GM13977 (cell line): ENCODE results near the gene LRRC14B.

Experiments
- DNase-seq: peaks from one replicate; pipeline ENCODE4 v3.0.0; 2012; ENCODE audit warnings: low spot score
- CTCF ChIP-seq: IDR thresholded peaks from 2 replicates; pipeline ENCODE4 v1.5.1; 2012; ENCODE audit warnings: mild to moderate bottlenecking, control low read depth; ENCODE audit not compliant: insufficient read depth; ENCODE audit errors: extremely low read depth, missing control alignments
- in situ Hi-C: fragments of 300-500 bp; cut with MboI; formaldehyde crosslinking; loops from one replicate; pipeline ENCODE4 v1.12.0; 2022; ENCODE audit warnings: low sequenced_read_pairs, low pct_unique_long_range_greater_than_20kb, mixed read lengths, inconsistent platforms; ENCODE audit not compliant: unreplicated experiment

The LRRC14B gene

GRCh38 chr5:204966-205670 lies 13.8 kb downstream of the LRRC14B start:
- no peak for TF ChIP-seq CTCF
- DNase-seq, result no peak
- in situ Hi-C loops, result no loop called here

- in situ Hi-C loops, result no loop called here
- no peak for TF ChIP-seq CTCF
- no peak for DNase-seq
These were observed 15.1 kb downstream of the LRRC14B start for GRCh38 chr5:206406-206805.

- peak; percentile 14 for DNase-seq
- in situ Hi-C loops, result no loop called here
- no peak for TF ChIP-seq CTCF
These were observed 15.7 kb downstream of the LRRC14B start for GRCh38 chr5:206927-207536.

GRCh38 chr5:207599-207998 lies 16.3 kb downstream of the LRRC14B start:
- in situ Hi-C loops, result no loop called here
- TF ChIP-seq CTCF, result no peak
- DNase-seq, result no peak

GRCh38 chr5:208449-209114 lies 17.3 kb downstream of the LRRC14B start:
- no peak for DNase-seq
- in situ Hi-C loops, result no loop called here

More at GRCh38 chr5:208449-209114, 17.3 kb downstream of the LRRC14B start:
- no peak for TF ChIP-seq CTCF
